ENCODE data around the gene HOXB5.

The HOXB5 gene

DNA sequence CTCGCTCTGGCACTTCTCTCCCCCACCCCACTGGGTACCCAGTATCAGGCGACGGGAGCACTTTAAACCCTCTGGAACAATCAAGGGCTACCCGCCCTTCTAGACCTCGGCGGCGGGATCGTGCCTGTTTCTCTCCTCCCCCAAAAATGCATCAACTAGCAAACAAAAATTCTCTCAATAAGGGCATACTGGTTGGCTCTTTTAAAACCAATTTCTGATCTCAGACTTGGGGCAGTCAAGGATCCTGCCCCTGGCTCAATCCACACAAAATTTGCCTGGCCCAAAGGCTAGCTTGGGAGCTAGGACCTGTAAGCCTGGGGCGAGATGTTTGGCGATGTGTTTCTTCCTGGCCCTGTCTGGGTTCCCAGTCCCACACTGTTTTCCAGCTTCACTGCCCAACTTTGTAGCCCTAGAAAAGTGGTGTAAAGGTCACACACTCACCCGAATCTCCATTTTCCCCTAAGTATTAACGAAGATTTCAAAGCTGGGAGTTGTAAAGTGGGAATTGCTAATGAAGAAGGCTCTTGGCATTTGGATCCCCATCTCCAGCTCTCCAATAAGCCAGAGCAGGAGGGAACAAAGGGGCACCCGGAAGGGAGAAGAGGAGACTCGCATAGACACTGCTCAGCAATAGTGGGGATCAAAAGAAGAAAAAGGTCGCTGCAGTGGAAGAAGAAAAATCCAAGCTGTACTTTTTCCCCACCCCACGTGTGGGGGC lies 34.3 kb downstream of the HOXB5 start:
- DNase-seq, result no peak

DNA sequence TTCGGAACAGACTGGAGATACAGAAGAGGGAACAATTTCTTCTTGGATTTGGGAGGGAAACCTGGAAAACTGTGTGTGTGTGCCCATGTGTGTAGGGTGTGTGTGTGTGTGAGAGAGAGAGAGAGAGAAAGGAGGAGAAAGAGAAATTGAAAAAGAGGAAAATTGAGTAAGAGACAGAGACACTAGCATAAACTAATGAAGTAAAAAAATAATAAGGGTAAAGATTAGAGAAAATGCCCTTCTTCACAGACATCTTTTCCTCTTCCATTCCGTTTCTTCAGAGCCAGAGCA lies 34.8 kb downstream of the HOXB5 start:
- DNase-seq, result no peak

DNA sequence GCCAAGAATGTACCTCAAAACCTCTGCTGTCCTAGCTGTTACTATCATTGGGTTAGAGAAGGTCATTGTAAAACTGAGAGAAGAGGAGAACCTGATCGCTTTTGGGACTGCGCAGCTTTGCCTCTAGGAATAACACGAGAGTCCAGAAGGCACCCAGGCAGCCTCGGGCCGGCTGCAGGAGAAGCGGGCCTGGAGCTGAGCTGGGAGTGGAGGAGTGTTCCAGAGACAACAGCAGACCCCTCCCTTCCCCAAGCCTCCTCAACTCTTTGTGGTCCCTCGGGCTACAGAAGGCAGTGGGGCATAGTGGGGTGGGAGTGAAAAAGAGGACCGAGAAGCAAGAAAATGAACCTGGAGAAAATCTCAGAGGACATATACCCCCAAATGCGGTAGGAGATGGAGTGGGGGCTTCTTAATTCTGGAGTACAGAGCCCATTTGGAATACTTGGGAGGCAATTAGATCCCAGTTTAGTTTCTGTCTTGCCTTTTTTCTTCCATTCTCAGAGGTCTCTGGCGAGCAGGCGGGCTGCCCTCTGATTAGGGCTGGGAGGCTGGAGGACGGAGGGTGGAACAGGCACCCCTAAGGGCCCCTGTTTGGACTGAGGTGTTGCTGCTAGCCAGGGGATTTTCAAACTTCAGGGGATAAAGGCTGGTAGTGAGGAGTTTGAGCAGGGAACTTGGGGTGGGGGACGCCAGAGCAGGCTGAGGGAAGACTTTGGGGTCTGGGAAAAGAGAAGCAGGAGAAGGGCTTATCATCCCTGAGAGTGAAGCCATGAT lies 35.3 kb downstream of the HOXB5 start:
- no peak for DNase-seq

DNA sequence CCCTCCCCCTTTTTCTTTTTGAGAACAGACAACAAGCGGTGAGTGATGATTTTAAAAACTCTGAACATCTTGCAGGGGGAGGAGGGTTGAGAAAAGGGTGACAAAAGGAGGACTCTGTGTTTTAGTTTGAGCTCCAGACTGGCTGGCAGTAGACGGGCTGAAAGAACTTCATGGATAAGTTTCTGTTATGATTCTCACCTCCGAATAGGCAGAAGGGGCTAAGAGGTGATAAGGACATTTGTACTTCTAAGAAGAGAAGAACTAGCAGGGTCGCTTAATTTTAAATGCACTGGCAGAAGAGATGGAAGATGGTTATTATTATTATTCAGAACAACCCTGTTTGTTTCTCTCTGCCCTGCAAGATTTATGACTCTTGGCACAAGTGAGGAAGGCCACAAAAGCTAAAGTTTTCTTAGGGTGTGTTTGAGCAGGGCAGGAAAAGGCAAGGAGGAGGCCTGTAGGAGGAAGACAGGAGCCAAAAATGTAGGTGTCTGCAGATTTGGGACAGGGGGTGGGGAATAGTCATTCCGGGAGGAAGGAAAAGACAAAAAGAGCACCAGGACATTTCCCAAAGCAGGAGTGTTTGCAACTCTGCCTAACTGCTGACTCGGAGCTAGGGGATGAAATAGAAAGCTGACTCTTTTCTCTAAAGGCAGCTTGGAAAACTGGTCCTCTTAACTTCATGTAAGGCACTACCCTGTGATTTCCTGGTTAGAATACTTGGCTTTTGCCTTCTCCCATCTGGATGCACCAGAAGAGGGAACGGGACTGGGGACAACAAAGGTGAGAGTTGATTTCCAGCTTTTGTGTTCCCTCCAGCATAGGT lies 36.8 kb downstream of the HOXB5 start:
- DNase-seq, result no peak

- no peak for DNase-seq
Measured at GRCh38 chr17:48556229-48556575, 37.4 kb downstream of the HOXB5 start.

DNA sequence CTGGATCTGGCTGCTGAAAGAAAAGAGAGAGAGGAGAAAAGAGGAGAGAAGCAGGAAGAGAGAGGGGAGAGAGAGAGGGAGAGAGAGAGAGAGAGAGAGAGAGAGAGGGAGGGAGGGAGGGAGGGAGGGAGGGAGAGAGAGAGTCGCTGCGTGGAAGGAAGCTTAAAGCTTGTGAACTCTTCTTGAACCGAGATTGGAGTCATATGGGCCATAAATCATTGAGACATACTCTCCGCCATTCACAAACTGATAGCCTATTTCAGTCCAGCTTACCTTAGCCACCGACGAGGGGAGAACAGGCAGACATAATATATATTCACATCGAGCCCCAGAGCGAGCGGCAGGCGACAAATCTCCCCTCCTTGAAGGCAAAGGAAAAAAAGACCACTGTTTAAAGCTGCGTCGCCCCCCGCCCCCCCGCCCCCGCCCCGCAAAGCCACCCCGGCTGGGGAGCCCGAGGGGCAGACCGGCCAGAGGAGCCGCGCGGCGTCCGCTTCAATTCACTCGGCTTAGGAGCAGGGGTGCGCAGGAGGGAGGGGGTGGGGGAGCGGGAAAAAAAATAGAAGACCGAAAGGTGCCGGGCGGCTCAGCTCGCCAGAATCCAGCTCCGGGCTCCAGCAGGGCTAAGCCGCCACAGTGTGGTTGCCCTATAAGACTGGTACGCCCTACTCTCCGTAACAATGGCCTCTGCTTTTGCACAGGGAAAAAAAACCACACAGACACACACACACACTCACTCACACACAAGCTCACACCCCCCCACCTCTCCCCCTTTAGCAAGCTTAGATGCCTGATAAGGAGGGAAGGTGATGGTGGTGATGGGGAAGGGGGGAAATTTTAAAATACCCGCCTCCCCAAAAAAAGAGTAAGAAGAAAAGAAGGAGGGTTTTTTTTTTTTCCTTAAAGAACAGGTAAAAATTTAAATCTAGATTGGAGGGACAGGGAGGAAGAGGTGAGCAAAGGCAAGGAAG lies 38.0 kb downstream of the HOXB5 start:
- DNase-seq, result peak; percentile 78

DNA sequence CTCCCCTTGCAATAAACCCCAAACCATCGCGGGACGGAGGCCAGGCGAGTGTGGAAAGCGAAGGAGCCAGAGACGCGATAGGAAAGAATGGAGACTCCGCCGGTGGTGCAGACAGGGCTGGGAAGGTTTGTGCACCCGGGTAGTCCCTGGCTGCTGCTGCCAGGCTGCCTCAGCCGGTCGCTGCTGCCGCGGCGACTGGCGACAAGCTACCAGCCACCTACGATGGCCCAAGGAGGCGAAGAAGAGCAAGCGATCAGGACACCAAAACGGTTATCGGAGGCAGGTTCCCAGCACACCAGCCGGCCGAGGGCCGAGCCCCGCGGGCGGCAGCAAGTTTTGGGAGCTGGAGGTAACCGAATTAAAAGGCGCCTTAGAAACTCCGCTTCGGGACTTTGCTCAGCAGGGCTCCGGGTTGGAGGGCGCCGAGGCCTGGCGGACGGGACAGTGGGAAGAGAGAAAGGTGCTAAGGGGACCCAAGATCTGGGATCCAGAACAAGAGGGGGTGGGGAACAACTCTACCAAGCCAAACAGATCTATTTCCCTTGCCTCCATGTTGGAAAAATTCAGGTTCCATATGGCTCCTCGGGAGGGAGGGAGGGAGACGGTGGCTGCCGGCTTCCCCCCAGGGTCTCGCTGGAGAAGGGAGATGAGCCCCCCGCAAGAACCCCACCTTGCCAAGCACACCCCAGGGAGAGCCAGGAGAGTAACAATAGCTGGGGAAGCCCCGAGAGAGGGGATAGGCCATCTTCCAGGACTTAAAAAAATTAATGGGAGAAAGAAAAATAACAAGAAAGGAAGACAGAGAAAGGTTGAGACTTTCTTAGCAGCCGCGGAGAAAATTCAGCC lies 38.9 kb downstream of the HOXB5 start:
- no peak for DNase-seq

DNA sequence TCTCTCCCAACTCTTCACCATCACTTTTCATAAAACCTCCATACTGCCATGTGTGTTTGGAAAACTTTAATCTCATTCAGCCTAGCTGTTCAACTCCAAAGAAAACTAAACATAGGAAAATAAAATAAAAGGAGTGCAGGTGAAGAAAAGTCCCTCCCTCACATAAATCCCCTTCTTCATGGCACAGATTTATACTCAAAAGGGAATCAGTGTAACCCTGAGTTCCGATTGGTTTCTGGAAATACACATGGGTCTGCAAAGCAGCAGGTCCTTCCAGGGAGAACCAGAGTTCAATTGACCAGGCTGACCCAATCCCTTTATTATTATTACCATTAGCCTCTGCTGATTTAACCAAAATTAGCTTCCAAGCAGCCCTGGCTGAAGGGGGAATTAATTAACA lies 39.8 kb downstream of the HOXB5 start:
- DNase-seq, result no peak

GRCh38 chr17:48553190-48553547 lies 40.4 kb downstream of the HOXB5 start:
- no peak for DNase-seq

DNA sequence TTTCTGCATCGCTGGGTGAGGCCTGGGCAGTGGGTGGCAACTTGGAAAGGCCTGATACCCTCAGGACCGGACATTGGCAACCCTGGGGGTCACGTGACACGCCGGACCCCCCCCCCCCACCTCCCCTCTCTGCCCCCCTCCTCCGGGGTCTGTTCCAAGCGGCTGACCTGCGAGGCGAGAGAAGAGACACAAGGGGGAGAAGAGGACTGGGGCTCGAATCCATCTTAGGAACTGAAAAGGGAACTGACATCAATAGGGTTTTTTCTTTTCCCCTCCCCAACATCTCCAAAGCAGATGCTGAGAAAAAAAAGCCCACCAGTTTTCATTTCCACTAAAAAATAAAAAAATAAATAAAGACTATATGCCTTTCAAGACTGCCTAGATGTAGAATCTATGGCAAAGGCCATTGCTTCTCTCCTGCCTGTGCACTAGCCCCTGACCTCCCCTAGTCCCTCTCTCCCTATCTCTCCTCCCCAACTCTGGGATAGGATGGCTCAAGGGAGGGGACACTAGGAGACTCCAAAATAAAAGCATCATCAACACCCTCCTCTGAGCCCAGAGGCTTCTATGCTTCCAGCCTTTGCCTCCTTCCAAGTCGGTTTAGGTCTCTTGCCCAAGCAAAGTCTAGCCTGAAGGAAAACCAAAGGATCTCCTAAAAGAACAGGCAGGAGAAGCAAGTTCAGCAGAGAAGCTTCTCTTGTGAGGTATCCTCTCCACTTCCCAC lies 41.0 kb downstream of the HOXB5 start:
- DNase-seq, result peak; percentile 81

DNA sequence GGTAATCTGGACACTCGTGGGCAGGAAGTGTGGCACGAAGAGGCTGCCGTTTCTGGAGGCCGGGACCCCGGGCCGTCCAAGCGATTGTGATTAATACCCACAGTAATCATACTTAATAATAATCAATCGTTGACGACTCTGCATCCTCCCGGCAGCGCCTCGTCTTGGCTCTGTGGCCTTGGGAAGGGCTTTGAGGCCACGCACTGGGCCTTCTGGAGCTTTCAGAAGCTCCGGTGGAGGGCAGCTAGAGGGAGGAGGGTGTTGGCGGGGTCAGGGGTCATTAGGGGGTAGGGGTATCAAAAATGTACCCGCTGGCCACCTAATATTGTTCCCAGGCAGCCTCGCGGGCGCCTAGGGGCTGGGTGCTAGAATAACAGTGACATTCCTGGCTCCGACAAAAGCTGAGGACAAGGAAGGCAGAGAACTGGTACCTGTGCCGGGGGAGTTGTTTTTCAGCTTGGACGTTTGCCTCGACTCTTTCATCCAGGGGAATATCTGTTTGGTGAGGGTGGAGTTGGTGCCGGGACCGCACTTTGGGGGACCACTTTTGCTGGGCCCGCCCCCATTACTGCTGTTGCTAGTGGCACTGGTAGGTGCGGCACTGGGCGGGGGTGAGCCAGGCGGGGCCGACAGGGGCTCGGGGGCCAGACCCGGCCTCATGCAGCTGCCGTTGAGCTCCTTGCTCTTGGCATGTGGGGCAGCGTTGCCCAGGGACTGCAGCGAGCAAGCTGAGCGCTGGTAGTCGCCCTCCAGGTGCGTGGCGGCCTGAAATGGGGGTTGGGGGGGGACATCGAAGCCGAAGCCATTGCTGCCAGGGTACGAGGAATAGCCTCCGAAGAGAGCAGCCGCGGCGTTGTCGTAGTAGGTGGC lies 41.7 kb downstream of the HOXB5 start:
- DNase-seq, result no peak

DNA sequence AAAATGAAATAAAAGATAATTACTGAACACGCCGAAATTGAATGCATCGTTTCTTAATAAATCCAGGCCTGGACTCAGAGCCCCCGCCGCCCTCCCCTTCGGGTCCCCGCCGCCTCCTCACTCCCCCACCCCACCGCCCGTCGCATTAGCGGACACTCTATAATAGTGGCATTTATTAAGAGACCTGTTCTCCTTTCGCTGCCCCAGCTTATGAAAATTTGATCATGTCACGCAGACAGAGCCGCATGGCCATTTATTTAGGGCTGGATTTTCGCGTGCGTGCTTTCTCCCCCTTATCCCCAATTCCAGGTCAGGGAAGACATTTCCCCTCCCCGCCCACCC lies 42.4 kb downstream of the HOXB5 start:
- DNase-seq, result peak; percentile 63

GRCh38 chr17:48550502-48551213 lies 42.9 kb downstream of the HOXB5 start:
- peak; percentile 74 for DNase-seq

- DNase-seq, result no peak
Measured at GRCh38 chr17:48549914-48550501, 43.6 kb downstream of the HOXB5 start.

DNA sequence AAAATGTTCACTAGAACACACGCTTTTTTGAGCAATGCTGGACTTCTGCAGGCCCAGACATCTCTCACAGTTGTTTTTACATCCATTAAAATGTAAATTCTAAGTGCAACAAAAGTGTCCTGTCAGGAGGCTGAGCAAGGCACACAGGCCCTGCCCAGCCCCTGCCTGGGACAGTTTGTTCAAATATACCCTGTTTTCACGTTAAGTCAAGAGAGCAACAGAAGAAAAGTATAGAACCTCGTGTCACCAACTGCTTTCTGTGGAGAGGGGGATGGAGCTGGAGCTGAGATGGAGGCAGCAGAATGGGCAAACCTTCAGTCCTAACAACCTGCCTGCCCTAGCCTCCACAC lies 44.3 kb downstream of the HOXB5 start:
- no peak for DNase-seq

GRCh38 chr17:48548523-48549280 lies 44.9 kb downstream of the HOXB5 start:
- no peak for DNase-seq

DNA sequence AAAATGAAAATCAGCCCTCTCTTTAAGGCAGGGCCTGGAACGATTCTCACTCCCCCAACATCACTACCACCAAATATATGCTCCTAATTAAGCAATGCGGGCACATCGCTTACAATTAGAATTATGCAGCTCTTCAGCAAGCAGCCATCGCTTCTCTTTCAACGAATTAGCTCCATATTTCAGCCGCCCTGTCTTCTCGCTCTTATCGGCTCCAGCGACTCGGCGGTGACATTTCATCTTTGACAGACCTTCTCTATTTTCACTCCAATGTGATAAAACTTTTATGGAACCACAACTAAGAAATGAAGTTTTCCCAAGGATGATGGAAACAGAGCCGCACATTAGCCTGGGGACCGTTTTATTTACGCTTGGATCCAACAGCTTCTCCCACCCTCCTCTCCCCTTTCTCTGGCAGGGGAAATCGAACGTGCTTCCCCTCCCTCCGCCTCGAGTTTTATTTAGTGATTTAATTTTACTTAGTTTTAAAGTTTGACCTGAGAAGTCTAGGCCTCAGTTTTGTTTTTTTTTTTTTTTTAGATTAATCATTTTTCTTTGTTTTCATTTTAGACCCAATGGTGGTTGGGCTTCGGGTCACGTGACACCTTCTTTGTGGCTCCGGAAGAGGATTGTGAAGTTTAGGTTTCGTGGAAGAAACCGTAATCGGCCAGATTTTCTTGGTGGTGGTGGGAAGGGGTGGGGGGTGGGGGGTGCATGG lies 45.6 kb downstream of the HOXB5 start:
- peak; percentile 80 for DNase-seq

All from NCI-H774 (cell line).